HepG2 (cell line): ENCODE results near the gene EPB41L2. TPM values are rescaled to one million over a fixed set of nuclear protein-coding genes. Genes with fewer than 3 reads are reported as not detected.
A peak's percentile ranks its signal among the peaks of the same experiment; 100 is the strongest.

Experiments used
- ATF6 ChIP-seq: sonication (generic); formaldehyde crosslinking; conservative IDR thresholded peaks from 2 replicates; pipeline ENCODE4 v1.4.0; 2020; ENCODE audit warnings: missing genetic modification reagents
- BCL6 ChIP-seq: IDR thresholded peaks from 2 replicates; pipeline ENCODE4 v1.6.1; 2016; ENCODE audit warnings: missing genetic modification reagents, missing compliant biosample characterization
- HES4 ChIP-seq: sonication (generic); formaldehyde crosslinking; IDR thresholded peaks from 2 replicates; pipeline ENCODE4 v1.9.0; 2021; ENCODE audit warnings: mild to moderate bottlenecking, missing genetic modification reagents, borderline replicate concordance
- HMG20B ChIP-seq: conservative IDR thresholded peaks from 2 replicates; pipeline ENCODE4 v1.6.1; 2016; ENCODE audit warnings: missing genetic modification reagents, missing compliant biosample characterization
- KLF15 ChIP-seq: sonication (generic); formaldehyde crosslinking; IDR thresholded peaks from 2 replicates; pipeline ENCODE4 v1.8.1; 2023; ENCODE audit warnings: borderline replicate concordance, mild to moderate bottlenecking, inconsistent platforms, missing genetic modification reagents, mixed read lengths
- NFYB ChIP-seq: sonication (generic); formaldehyde crosslinking; IDR thresholded peaks from 2 replicates; pipeline ENCODE4 v1.4.0; 2020; ENCODE audit warnings: missing genetic modification reagents
- PCBP2 ChIP-seq: fragments of 200-400 bp; formaldehyde crosslinking; optimal IDR thresholded peaks from 2 replicates; pipeline ENCODE3; 2018; ENCODE audit warnings: low read length, low read depth; ENCODE audit not compliant: poor library complexity, severe bottlenecking
- RCOR2 ChIP-seq: IDR thresholded peaks from 2 replicates; pipeline ENCODE4 v1.6.1; 2016; ENCODE audit warnings: missing biosample characterization, missing genetic modification reagents
- REST ChIP-seq, 2 experiments: IDR thresholded peaks; 2 replicates each; pipeline ENCODE4 v1.6.1; 2011 to 2012; ENCODE audit warnings: low read length in 2 of 2, borderline replicate concordance in 1 of 2, low read depth in 1 of 2, mild to moderate bottlenecking in 1 of 2, moderate library complexity in 1 of 2
- REXO4 ChIP-seq: sonication (generic); formaldehyde crosslinking; IDR thresholded peaks from 2 replicates; pipeline ENCODE4 v1.8.0; 2022; ENCODE audit warnings: missing genetic modification reagents, mild to moderate bottlenecking, borderline replicate concordance
- SNRNP70 ChIP-seq: fragments of 200-400 bp; formaldehyde crosslinking; IDR thresholded peaks from 2 replicates; pipeline ENCODE4 v1.6.1; 2017; ENCODE audit warnings: mild to moderate bottlenecking, low read depth, low read length, moderate library complexity
- TEAD3 ChIP-seq: optimal IDR thresholded peaks from 2 replicates; pipeline ENCODE3; 2016; ENCODE audit warnings: borderline replicate concordance
- TRAFD1 ChIP-seq: sonication (generic); formaldehyde crosslinking; IDR thresholded peaks from 2 replicates; pipeline ENCODE4 v1.5.1; 2020; ENCODE audit warnings: missing genetic modification reagents, mild to moderate bottlenecking, borderline replicate concordance
- ZBED4 ChIP-seq: sonication (generic); formaldehyde crosslinking; IDR thresholded peaks from 2 replicates; pipeline ENCODE4 v1.4.0; 2020; ENCODE audit warnings: missing genetic modification reagents, borderline replicate concordance
- ZNF569 ChIP-seq: sonication (generic); formaldehyde crosslinking; IDR thresholded peaks from 2 replicates; pipeline ENCODE4 v1.5.0; 2020; ENCODE audit warnings: mild to moderate bottlenecking, missing genetic modification reagents, moderate library complexity, borderline replicate concordance
- polyA plus RNA-seq, 8 experiments: library from polyadenylated mRNA; depleted of rRNA in 3 of 8; stranded (reverse) in 7 of 8; unstranded in 1 of 8; fragments of >200 nt; fragmentation: Illumina TruSeq in 4 of 8; extraction: Trizol in 4 of 8; gene quantifications; 2 replicates each; pipeline versions ENCODE4 v1.2.1 to v1.2.3, GENCODE V29; 2011 to 2016; ENCODE audit warnings: low read depth in 4 of 8, missing spikeins in 1 of 8, mixed read lengths in 1 of 8; ENCODE audit not compliant: insufficient read depth in 1 of 8
- total RNA-seq, 5 experiments: library from RNA; depleted of rRNA; stranded (reverse); fragments of >200 nt; fragmentation: Illumina TruSeq; extraction: Trizol; gene quantifications; 2 replicates each; pipeline ENCODE4 v1.2.3, GENCODE V29; 2016; ENCODE audit warnings: low read depth in 1 of 5

Gene EPB41L2
- total and polyA plus RNA-seq, 2 of the 13 experiments (the other 11 are each of a cell fraction or from before 2014, with no cell fraction given) = 41.7 to 56.4 TPM

GRCh38 chr6:130826442-130827246 lies 236.4 kb downstream of the EPB41L2 start (continued):
- TF ChIP-seq KLF15 (CRISPR knock-in tag) (no peak), ZBED4 (CRISPR knock-in tag) (no peak), TEAD3 (peak; percentile 48), PCBP2 (no peak), REST (IDR thresholded peaks at IDR 0.05; ENCODE audit: borderline replicate concordance in 1 of 2, low read depth in 1 of 2, low read length in 2 of 2) (no peak), TRAFD1 (CRISPR knock-in tag) (no peak), NFYB (CRISPR knock-in tag) (no peak), SNRNP70 (no peak), ZNF569 (0 out of 2 replicates have a peak, but pooled peaks have one; percentile 0), REXO4 (no peak), BCL6 (CRISPR knock-in tag) (peak; percentile 57; the same call in 1 of the 2 replicates), HMG20B (no peak), ATF6 (CRISPR knock-in tag) (no peak), HES4 (CRISPR knock-in tag) (no peak), RCOR2 (CRISPR knock-in tag) (peak; percentile 42; the same call in 1 of the 2 replicates)
